Fibroblast of villous mesenchyme (primary cell): ENCODE data around the gene E2F8. TPM values are rescaled to one million over a fixed set of nuclear protein-coding genes. Genes with fewer than 3 reads are reported as not detected.

Experiments used
- DNase-seq: peaks from one replicate; pipeline ENCODE4 v3.0.0-alpha.2; 2010; ENCODE audit warnings: low read depth
- H3K4me3 ChIP-seq: 2 replicates; pipeline ENCODE4 v1.5.1; 2011; ENCODE audit warnings: low read depth, mild to moderate bottlenecking, low read length
- CTCF ChIP-seq: IDR thresholded peaks from 2 replicates; pipeline ENCODE4 v1.5.1; 2012; ENCODE audit warnings: low read depth, mild to moderate bottlenecking, low read length; ENCODE audit not compliant: insufficient read depth
- total RNA-seq: library from RNA; depleted of rRNA; stranded (reverse); fragments of >200 nt; gene quantifications from 2 replicates; pipeline ENCODE4 v1.2.3, GENCODE V29; 2012

E2F8 gene
- total RNA-seq, 1 donor: 2.2 TPM

- H3K4me3 ChIP-seq: no peak overlapping the region
- no peak for DNase-seq
- TF ChIP-seq CTCF: no peak
These were observed 2.4 kb upstream of the E2F8 start for GRCh38 chr11:19243143-19243542.

- H3K4me3 ChIP-seq: peak overlapping the region; percentile 72
- TF ChIP-seq CTCF: no peak
- no peak for DNase-seq
These were observed 1.6 kb upstream of the E2F8 start for GRCh38 chr11:19242179-19242932.

GRCh38 chr11:19241260-19242178 is 774 bp upstream of the E2F8 start:
- DNase-seq: no peak
- H3K4me3 ChIP-seq: peak overlapping the region; percentile 72
- TF ChIP-seq CTCF: no peak

GRCh38 chr11:19239039-19239438 is 1.7 kb downstream of the E2F8 start:
- TF ChIP-seq CTCF: no peak
- no peak overlapping the region for H3K4me3 ChIP-seq

GRCh38 chr11:19237813-19238212 is 2.9 kb downstream of the E2F8 start:
- no peak overlapping the region for H3K4me3 ChIP-seq
- no peak for TF ChIP-seq CTCF
- DNase-seq: no peak

More at GRCh38 chr11:19239039-19239438, 1.7 kb downstream of the E2F8 start:
- no peak for DNase-seq

- DNase-seq: no peak
- TF ChIP-seq CTCF: no peak
These were observed 3.4 kb downstream of the E2F8 start for GRCh38 chr11:19237381-19237780.

More at GRCh38 chr11:19237381-19237780, 3.4 kb downstream of the E2F8 start:
- H3K4me3 ChIP-seq: no peak overlapping the region
